GM12864 (cell line): Measurements from ENCODE around the gene ABTB2.

Experiments
- DNase-seq: peaks from one replicate; pipeline ENCODE4 v3.0.0-alpha.2; 2011; ENCODE audit warnings: low read depth
- H3K4me3 ChIP-seq: 2 replicates; pipeline ENCODE4 v1.5.1; 2011; ENCODE audit warnings: mild to moderate bottlenecking, low read depth, low read length, control low read depth
- TF ChIP-seq, protein P1 (sequence below): IDR thresholded peaks from 2 replicates; pipeline ENCODE4 v1.5.1; 2011; ENCODE audit warnings: low read depth, mild to moderate bottlenecking, moderate library complexity, low read length, control low read depth, inconsistent platforms; ENCODE audit errors: missing control alignments

Gene ABTB2

DNA sequence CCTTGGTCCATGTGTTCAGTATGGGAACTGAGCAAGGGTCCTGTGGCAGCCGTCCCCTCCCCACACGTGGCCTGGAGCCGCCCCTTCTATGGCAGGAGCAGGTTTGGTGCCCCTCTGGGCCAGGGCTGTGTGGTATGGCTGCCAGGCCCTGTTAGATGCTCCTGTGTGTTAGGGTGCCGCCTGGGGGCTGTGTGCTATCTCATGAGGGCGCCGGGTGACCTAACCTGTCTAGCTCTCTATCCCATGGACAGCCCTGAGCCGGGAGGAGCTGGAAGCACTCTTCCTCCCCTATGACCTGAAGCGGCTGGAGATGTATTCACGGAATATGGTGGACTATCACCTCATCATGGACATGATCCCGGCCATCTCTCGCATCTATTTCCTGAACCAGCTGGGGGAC, 217.7 kb downstream of the ABTB2 start:
- DNase-seq: no peak
- TF ChIP-seq, protein P1, sequence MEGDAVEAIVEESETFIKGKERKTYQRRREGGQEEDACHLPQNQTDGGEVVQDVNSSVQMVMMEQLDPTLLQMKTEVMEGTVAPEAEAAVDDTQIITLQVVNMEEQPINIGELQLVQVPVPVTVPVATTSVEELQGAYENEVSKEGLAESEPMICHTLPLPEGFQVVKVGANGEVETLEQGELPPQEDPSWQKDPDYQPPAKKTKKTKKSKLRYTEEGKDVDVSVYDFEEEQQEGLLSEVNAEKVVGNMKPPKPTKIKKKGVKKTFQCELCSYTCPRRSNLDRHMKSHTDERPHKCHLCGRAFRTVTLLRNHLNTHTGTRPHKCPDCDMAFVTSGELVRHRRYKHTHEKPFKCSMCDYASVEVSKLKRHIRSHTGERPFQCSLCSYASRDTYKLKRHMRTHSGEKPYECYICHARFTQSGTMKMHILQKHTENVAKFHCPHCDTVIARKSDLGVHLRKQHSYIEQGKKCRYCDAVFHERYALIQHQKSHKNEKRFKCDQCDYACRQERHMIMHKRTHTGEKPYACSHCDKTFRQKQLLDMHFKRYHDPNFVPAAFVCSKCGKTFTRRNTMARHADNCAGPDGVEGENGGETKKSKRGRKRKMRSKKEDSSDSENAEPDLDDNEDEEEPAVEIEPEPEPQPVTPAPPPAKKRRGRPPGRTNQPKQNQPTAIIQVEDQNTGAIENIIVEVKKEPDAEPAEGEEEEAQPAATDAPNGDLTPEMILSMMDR: no peak
- H3K4me3 ChIP-seq: no peak overlapping the region

DNA sequence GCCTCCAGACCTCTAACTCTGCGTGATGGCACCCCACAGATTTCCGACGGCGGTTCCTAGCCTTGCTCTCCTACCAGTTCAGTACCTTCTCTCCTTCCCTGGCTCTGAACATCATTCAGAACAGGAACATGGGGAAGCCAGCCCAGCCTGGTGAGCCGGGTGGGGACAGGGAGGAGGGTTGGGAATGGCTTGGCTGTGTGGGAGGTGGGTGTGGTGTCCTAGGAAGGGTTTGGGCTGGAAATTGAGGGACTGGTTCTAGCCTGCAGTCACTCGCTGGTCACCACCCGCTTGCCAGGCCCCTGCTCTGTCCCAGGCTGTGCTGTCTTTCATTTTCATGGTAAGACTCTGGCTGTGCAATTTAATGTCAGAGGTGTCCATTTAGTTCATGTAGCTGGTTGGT, 218.5 kb downstream of the ABTB2 start:
- DNase-seq: no peak
- TF ChIP-seq, protein P1: no peak
- no peak overlapping the region for H3K4me3 ChIP-seq

DNA sequence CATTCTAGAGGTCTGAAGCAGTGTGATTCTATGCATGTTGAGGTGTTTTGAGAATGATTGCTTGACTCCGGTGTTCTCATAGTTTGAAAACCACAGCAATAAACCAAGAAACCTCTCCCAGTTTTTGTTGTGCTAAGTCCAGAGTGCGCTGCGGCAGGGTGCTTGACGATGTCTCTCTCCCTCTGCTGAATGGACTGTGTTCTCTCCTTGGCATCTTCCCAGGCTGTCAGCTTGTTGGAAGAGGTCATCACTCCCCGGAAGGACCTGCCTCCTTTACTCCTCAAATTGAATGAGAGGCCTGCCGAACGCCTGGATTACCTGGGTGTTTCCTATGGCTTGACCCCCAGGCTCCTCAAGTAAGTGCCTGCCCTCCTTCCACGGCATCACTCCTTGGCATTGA, 221.4 kb downstream of the ABTB2 start:
- no peak for DNase-seq
- no peak overlapping the region for H3K4me3 ChIP-seq
- TF ChIP-seq, protein P1: no peak

DNA sequence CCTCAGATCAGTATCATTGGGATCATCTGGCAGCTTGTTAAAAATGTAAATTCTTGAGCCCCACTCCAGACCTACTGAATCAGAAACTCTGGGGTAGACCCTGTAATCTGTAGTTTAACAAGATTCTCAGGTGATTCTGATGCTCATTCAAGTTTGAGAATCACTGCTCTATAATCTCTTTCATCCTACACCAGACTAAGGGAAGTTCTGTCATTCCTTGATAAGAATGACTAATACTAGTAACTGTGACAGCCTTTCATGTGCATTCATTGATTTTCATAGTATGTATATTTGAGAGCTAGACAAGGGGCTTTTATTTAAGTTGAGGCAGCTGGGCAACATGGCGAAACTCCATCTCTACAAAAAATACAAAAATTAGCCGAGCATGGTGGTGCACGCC, 222.4 kb downstream of the ABTB2 start:
- TF ChIP-seq, protein P1: no peak
- H3K4me3 ChIP-seq: no peak overlapping the region
- no peak for DNase-seq

DNA sequence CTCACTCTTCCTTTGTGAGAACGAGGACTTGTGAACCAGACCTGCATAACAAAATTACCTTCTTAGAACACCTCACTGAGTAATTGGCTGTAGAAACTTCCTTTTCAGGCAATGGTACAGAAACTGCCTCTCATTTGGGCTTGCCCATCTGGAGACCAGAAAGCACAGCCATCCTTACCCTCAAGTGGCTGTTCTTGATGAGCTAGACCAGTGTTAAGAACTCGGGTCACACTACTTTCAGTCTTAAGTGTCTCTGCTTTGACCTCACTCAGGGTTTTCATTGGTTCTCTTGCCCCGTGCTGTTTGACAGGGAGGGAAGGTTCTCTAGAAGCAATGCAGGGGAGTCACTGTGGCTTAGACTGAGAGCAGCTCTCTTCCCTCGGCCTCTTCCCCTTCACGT, 223.0 kb downstream of the ABTB2 start:
- no peak overlapping the region for H3K4me3 ChIP-seq
- TF ChIP-seq, protein P1: no peak
- DNase-seq: peak; percentile 55

DNA sequence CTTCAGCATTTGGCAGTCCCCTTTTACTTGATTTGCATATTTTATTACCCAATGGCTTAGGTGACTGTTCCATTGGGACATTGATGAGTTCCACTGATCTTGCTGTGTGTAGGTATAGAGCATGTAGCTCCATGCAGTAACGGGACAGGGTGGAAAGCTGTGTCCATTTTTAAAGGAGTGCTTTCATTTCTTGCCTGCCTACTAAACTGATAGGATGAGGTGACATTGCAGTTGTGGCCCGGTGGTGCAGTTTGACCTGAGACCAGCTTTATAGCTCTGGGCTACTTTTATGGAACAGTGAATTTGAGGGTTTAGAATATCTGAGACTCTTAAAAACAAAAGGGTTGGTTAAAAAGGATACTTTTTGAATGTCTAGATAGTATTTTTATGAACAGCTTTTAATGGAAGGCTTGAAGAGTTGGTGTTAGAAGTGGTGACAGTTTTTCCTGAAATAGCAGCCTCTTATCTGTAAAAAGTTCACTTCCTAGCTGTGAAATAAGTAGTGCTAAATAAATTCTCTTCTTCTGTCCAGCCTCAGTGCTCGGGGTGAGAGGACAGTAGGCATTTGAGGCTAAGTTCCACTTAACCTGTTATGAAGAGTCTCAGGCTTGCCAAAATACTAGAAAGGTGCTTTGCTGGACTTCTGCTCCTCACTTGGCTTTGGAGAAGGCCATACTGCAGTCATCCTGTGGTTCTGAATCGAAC, 225.4 kb downstream of the ABTB2 start:
- TF ChIP-seq, protein P1: no peak
- no peak overlapping the region for H3K4me3 ChIP-seq
- DNase-seq: no peak

DNA sequence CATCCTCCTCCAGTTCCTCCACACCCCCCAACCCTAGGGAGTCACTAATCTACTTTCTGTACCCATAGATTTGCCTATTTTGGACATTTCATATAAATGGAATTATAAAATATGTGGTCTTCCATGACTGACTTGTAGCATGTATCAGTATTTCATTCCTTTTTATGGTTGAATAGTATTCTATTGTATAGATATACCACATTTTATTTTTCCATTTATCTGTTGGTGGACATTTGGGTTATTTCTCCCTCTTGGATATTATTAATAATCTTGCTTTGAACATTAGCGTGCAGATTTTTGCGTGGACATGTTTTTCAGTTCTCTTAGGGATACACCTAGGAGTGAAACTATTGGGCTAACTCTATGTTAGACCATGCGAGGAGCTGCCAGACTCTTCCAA, 229.0 kb downstream of the ABTB2 start:
- TF ChIP-seq, protein P1: no peak
- no peak overlapping the region for H3K4me3 ChIP-seq
- DNase-seq: no peak
